ENCODE results near the gene GALNT17. TPM values are rescaled to one million over a fixed set of nuclear protein-coding genes. Genes with fewer than 3 reads are reported as not detected.

GALNT17 gene
- total RNA-seq, 1 donor from 2014 or later, result 20.2 TPM

GRCh38 chr7:71301167-71301566 lies 169.2 kb downstream of the GALNT17 start:
- no peaks in the 10 kb centered on the region for H3K36me3 Mint-ChIP-seq
- DNase-seq (ENCODE audit: extremely low spot score, unreplicated experiment), result no peak
- no peak overlapping the region for H3K4me3 Mint-ChIP-seq
- TF ChIP-seq CTCF (conservative IDR thresholded peaks at IDR 0.05), result no peak
- H3K9me3 Mint-ChIP-seq, result no peaks in the 10 kb centered on the region
- H3K27me3 Mint-ChIP-seq, result peaks cover 5% of the 10 kb centered on the region
- peaks cover 35% of the 10 kb centered on the region for H3K4me1 Mint-ChIP-seq (ENCODE audit: unreplicated experiment)
- H3K27ac Mint-ChIP-seq, result no peak overlapping the region

GRCh38 chr7:71303566-71303965 lies 171.6 kb downstream of the GALNT17 start:
- H3K4me3 Mint-ChIP-seq, result peak overlapping the region; percentile 0
- no peaks in the 10 kb centered on the region for H3K36me3 Mint-ChIP-seq
- H3K9me3 Mint-ChIP-seq, result no peaks in the 10 kb centered on the region
- peak overlapping the region; percentile 7 for H3K27ac Mint-ChIP-seq
- H3K4me1 Mint-ChIP-seq (ENCODE audit: unreplicated experiment), result peaks cover 41% of the 10 kb centered on the region
- no peak for DNase-seq (ENCODE audit: extremely low spot score, unreplicated experiment)
- TF ChIP-seq CTCF (conservative IDR thresholded peaks at IDR 0.05), result no peak
- peaks cover 5% of the 10 kb centered on the region for H3K27me3 Mint-ChIP-seq

GRCh38 chr7:71308096-71308495 lies 176.2 kb downstream of the GALNT17 start:
- Mint-ChIP-seq H3K4me3 (peak overlapping the region; percentile 54), H3K9me3 (no peaks in the 10 kb centered on the region), H3K27ac (peak overlapping the region; percentile 84), H3K27me3 (no peaks in the 10 kb centered on the region), H3K4me1 (ENCODE audit: unreplicated experiment) (peaks cover 29% of the 10 kb centered on the region), H3K36me3 (peaks cover 3% of the 10 kb centered on the region)
- no peak for TF ChIP-seq CTCF (conservative IDR thresholded peaks at IDR 0.05)
- no peak for DNase-seq (ENCODE audit: extremely low spot score, unreplicated experiment)

- Mint-ChIP-seq H3K36me3 (peaks cover 7% of the 10 kb centered on the region), H3K9me3 (peaks cover 9% of the 10 kb centered on the region), H3K27me3 (no peaks in the 10 kb centered on the region), H3K4me1 (ENCODE audit: unreplicated experiment) (peaks cover 18% of the 10 kb centered on the region), H3K4me3 (no peak overlapping the region), H3K27ac (no peak overlapping the region)
- DNase-seq (ENCODE audit: extremely low spot score, unreplicated experiment), result no peak
- no peak for TF ChIP-seq CTCF (conservative IDR thresholded peaks at IDR 0.05)
Measured at GRCh38 chr7:71311576-71311975, 179.6 kb downstream of the GALNT17 start.

GRCh38 chr7:71312755-71313490 lies 181.0 kb downstream of the GALNT17 start:
- H3K4me3 Mint-ChIP-seq, result no peak overlapping the region
- no peak for TF ChIP-seq CTCF (conservative IDR thresholded peaks at IDR 0.05)
- H3K36me3 Mint-ChIP-seq, result peaks cover 7% of the 10 kb centered on the region
- no peak for DNase-seq (ENCODE audit: extremely low spot score, unreplicated experiment)
- peaks cover 9% of the 10 kb centered on the region for H3K9me3 Mint-ChIP-seq
- H3K4me1 Mint-ChIP-seq (ENCODE audit: unreplicated experiment), result peaks cover 15% of the 10 kb centered on the region
- no peak overlapping the region for H3K27ac Mint-ChIP-seq
- no peaks in the 10 kb centered on the region for H3K27me3 Mint-ChIP-seq
